ENCODE results near the gene LRRK2. TPM values are rescaled to one million over a fixed set of nuclear protein-coding genes. Genes with fewer than 3 reads are reported as not detected.

The LRRK2 gene
- total RNA-seq, 1 experiment from 2014 or later = 3.1 TPM

GRCh38 chr12:40198601-40199000 lies 26.2 kb upstream of the LRRK2 start:
- H3K27ac ChIP-seq (ENCODE audit: low read depth, low read length, poor library complexity, severe bottlenecking) = no peak overlapping the region
- H3K9me3 ChIP-seq (ENCODE audit: low read depth, low read length, poor library complexity, severe bottlenecking) = no peaks in the 10 kb centered on the region
- CTCF ChIA-PET = no interaction called here
- TF ChIP-seq EZH2 (IDR thresholded peaks at IDR 0.05; ENCODE audit: borderline replicate concordance, low read depth, low read length, poor library complexity, severe bottlenecking) (no peak), CTCF (conservative IDR thresholded peaks at IDR 0.05; ENCODE audit: low read depth, low read length) (no peak)
- H3K36me3 ChIP-seq (ENCODE audit: insufficient read depth, low read length, poor library complexity, severe bottlenecking) = no peaks in the 10 kb centered on the region
- no TSS peak for BruUV-seq (replicated peaks)
- no peaks in the 10 kb centered on the region for H3K27me3 ChIP-seq (replicated peaks; ENCODE audit: insufficient read depth, low read depth, low read length, poor library complexity)
- no peak overlapping the region for H3K4me3 ChIP-seq (ENCODE audit: low read depth, low read length, poor library complexity, severe bottlenecking)
- POLR2A ChIA-PET (ENCODE audit: low non-redundant PET) = no interaction called here
- intact Hi-C loops (cut with micrococcal nuclease; ENCODE audit: unreplicated experiment) = no loop called here
- no peak for DNase-seq (ENCODE audit: low spot score)
- H3K4me1 ChIP-seq (ENCODE audit: insufficient read depth, low read length, poor library complexity, severe bottlenecking) = no peaks in the 10 kb centered on the region

- intact Hi-C loops (cut with micrococcal nuclease; ENCODE audit: unreplicated experiment) = no loop called here
- no TSS peak for BruUV-seq (replicated peaks)
- no peak overlapping the region for H3K4me3 ChIP-seq (ENCODE audit: low read depth, low read length, poor library complexity, severe bottlenecking)
- no peaks in the 10 kb centered on the region for H3K9me3 ChIP-seq (ENCODE audit: low read depth, low read length, poor library complexity, severe bottlenecking)
- no peaks in the 10 kb centered on the region for H3K27me3 ChIP-seq (replicated peaks; ENCODE audit: insufficient read depth, low read depth, low read length, poor library complexity)
- POLR2A ChIA-PET (ENCODE audit: low non-redundant PET) = no interaction called here
- DNase-seq (ENCODE audit: low spot score) = no peak
- CTCF ChIA-PET = no interaction called here
- TF ChIP-seq CTCF (conservative IDR thresholded peaks at IDR 0.05; ENCODE audit: low read depth, low read length) = no peak
- no peak for TF ChIP-seq EZH2 (IDR thresholded peaks at IDR 0.05; ENCODE audit: borderline replicate concordance, low read depth, low read length, poor library complexity, severe bottlenecking)
- H3K4me1 ChIP-seq (ENCODE audit: insufficient read depth, low read length, poor library complexity, severe bottlenecking) = no peaks in the 10 kb centered on the region
- no peaks in the 10 kb centered on the region for H3K36me3 ChIP-seq (ENCODE audit: insufficient read depth, low read length, poor library complexity, severe bottlenecking)
- no peak overlapping the region for H3K27ac ChIP-seq (ENCODE audit: low read depth, low read length, poor library complexity, severe bottlenecking)
These were observed 22.4 kb upstream of the LRRK2 start for GRCh38 chr12:40202095-40203059.

GRCh38 chr12:40203060-40203430 lies 21.8 kb upstream of the LRRK2 start:
- Histone ChIP-seq H3K9me3 (ENCODE audit: low read depth, low read length, poor library complexity, severe bottlenecking) (no peaks in the 10 kb centered on the region), H3K27ac (ENCODE audit: low read depth, low read length, poor library complexity, severe bottlenecking) (no peak overlapping the region), H3K4me3 (ENCODE audit: low read depth, low read length, poor library complexity, severe bottlenecking) (no peak overlapping the region), H3K4me1 (ENCODE audit: insufficient read depth, low read length, poor library complexity, severe bottlenecking) (no peaks in the 10 kb centered on the region), H3K27me3 (replicated peaks; ENCODE audit: insufficient read depth, low read depth, low read length, poor library complexity) (no peaks in the 10 kb centered on the region), H3K36me3 (ENCODE audit: insufficient read depth, low read length, poor library complexity, severe bottlenecking) (no peaks in the 10 kb centered on the region)
- TF ChIP-seq CTCF (conservative IDR thresholded peaks at IDR 0.05; ENCODE audit: low read depth, low read length) = no peak
- no peak for TF ChIP-seq EZH2 (IDR thresholded peaks at IDR 0.05; ENCODE audit: borderline replicate concordance, low read depth, low read length, poor library complexity, severe bottlenecking)
- no peak for DNase-seq (ENCODE audit: low spot score)
- BruUV-seq (replicated peaks) = no TSS peak
- ChIA-PET CTCF (no interaction called here), POLR2A (ENCODE audit: low non-redundant PET) (no interaction called here)
- intact Hi-C loops (cut with micrococcal nuclease; ENCODE audit: unreplicated experiment) = no loop called here

All from A673 (cell line).